ENCODE results near the gene PUM2.
"Not testable (repeated sequence)": the region's sequence is repeated elsewhere in the genome, so short reads cannot be mapped to it uniquely, and the experiment has no call there.

PUM2 gene

GRCh38 chr2:20350753-20351554 lies at the start of gene PUM2:
TSS of gene PUM2 (minus strand) at chr2:20350844. CDS start at chr2:20327360, 23,484 bp downstream.
- DNase-seq = peak; percentile 86 to 94 (median 89)

- no peak for DNase-seq
Measured at GRCh38 chr2:20400306-20400705, 49.7 kb upstream of the PUM2 start.

- no peak for DNase-seq
Measured at GRCh38 chr2:20398956-20399567, 48.4 kb upstream of the PUM2 start.

- no peak for DNase-seq
Measured at GRCh38 chr2:20397811-20398447, 47.3 kb upstream of the PUM2 start.

- DNase-seq = no peak
Measured at GRCh38 chr2:20396356-20397000, 45.8 kb upstream of the PUM2 start.

- DNase-seq = no peak
Measured at GRCh38 chr2:20393986-20394385, 43.3 kb upstream of the PUM2 start.

- no peak for DNase-seq
Measured at GRCh38 chr2:20391951-20392699, 41.5 kb upstream of the PUM2 start.

GRCh38 chr2:20390524-20391123 lies 40.0 kb upstream of the PUM2 start:
- no peak for DNase-seq

GRCh38 chr2:20384953-20385352 lies 34.3 kb upstream of the PUM2 start:
- DNase-seq = no peak

GRCh38 chr2:20382965-20383810 lies 32.5 kb upstream of the PUM2 start:
- DNase-seq = no peak

GRCh38 chr2:20381457-20381856 lies 30.8 kb upstream of the PUM2 start:
- DNase-seq = no peak

- peak; percentile 41 to 66 (median 44) for DNase-seq
Measured at GRCh38 chr2:20378891-20379519, 28.4 kb upstream of the PUM2 start.

- DNase-seq = no peak
Measured at GRCh38 chr2:20378341-20378740, 27.7 kb upstream of the PUM2 start.

- DNase-seq = no peak
Measured at GRCh38 chr2:20377741-20378140, 27.1 kb upstream of the PUM2 start.

GRCh38 chr2:20374982-20375381 lies 24.3 kb upstream of the PUM2 start:
- DNase-seq = not testable (repeated sequence)

- DNase-seq = no peak
Measured at GRCh38 chr2:20372896-20373640, 22.4 kb upstream of the PUM2 start.

GRCh38 chr2:20371323-20372025 lies 20.8 kb upstream of the PUM2 start:
- peak in 1 of 3 donors; percentile 29 for DNase-seq

GRCh38 chr2:20370191-20370590 lies 19.5 kb upstream of the PUM2 start:
- no peak for DNase-seq

GRCh38 chr2:20369366-20369765 lies 18.7 kb upstream of the PUM2 start:
- DNase-seq = no peak

Measured in suppressor macrophage treated with lipopolysaccharide for 1 hour (primary cell).